Measurements from ENCODE around the gene LGALS7.

DNA sequence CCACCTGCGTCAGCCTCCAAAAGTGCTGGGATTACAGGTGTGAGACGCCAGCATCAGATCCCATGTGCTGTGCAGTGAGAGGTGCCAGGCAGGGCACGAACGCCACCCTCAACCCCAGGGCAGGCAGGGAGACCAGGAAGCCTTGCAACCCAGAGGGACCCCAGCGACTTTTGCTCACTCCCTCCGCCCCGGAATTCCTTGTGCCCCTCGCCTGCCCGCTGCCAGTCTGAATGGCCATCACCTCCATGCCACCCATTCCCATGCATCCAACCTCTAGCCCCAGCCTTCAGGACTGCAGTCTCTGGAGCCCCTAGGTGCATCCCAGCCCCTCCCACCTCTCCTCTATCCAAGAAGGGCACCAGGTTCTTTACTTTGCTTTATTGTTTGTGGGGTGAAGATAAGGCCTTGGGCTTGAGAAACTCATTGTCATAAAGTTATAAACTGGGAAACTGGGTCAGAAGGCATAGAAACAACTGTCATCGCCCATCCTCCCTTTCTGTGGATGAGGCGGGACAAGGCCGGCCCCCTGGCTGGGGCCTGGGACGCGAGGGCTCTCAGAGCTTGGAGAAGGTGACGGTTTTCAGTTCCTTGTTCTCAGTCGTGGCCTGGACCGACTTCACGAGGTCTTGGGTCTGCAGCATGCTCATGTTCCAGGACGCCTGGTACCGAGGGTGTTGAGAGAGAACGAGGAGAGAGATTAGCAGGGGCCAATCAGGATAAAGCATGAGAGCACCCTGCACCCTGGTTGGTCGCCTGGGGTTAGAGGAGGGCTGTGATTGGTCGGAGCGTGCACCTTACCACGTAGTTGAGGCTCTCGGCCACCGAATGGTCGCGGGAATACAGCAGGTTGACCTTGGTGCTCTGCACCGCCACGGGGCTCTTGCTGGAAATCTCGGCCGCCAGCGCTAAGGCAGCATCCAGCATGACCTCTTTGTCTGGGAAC lies 42.0 kb upstream of the LGALS7 start:
- TF ChIP-seq, protein P1, sequence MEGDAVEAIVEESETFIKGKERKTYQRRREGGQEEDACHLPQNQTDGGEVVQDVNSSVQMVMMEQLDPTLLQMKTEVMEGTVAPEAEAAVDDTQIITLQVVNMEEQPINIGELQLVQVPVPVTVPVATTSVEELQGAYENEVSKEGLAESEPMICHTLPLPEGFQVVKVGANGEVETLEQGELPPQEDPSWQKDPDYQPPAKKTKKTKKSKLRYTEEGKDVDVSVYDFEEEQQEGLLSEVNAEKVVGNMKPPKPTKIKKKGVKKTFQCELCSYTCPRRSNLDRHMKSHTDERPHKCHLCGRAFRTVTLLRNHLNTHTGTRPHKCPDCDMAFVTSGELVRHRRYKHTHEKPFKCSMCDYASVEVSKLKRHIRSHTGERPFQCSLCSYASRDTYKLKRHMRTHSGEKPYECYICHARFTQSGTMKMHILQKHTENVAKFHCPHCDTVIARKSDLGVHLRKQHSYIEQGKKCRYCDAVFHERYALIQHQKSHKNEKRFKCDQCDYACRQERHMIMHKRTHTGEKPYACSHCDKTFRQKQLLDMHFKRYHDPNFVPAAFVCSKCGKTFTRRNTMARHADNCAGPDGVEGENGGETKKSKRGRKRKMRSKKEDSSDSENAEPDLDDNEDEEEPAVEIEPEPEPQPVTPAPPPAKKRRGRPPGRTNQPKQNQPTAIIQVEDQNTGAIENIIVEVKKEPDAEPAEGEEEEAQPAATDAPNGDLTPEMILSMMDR (IDR thresholded peaks at IDR 0.05), result no peak
- TF ChIP-seq POLR2A (IDR thresholded peaks at IDR 0.05), result no peak
